Stomach (tissue), 9 donors: Measurements from ENCODE around the gene ZMIZ1. TPM values are rescaled to one million over a fixed set of nuclear protein-coding genes. Genes with fewer than 3 reads are reported as not detected.

Experiments
- DNase-seq, 2 donors: peaks; one replicate each; pipeline versions ENCODE4 v3.0.0 to v3.0.0-alpha.2; 2013 to 2019
- H3K27ac ChIP-seq, 5 donors: fragments of 200-600 bp in 4 of 5; sonication (generic) in 4 of 5; one replicate each; pipeline ENCODE4 v1.5.1; 2013 to 2019; ENCODE audit warnings: mild to moderate bottlenecking in 1 of 5, moderate library complexity in 1 of 5
- H3K27me3 ChIP-seq, 3 donors: fragments of 200-600 bp; sonication (generic); one replicate each; pipeline ENCODE4 v1.5.1; 2017 to 2019; ENCODE audit warnings: mixed run types in 1 of 3
- H3K36me3 ChIP-seq, 4 donors: fragments of 200-600 bp; sonication (generic); 1 replicate in 3 of 4; 2 replicates in 1 of 4; pipeline ENCODE4 v1.5.1; 2016 to 2019
- H3K4me1 ChIP-seq, 4 donors: fragments of 200-600 bp; sonication (generic); one replicate each; pipeline ENCODE4 v1.5.1; 2016 to 2019
- H3K4me3 ChIP-seq, 4 donors: fragments of 200-600 bp; sonication (generic) in 3 of 4; one replicate each; pipeline ENCODE4 v1.5.1; 2016 to 2019; ENCODE audit warnings: mild to moderate bottlenecking in 1 of 4
- H3K9me3 ChIP-seq, 4 donors: fragments of 200-600 bp; sonication (generic); one replicate each; pipeline ENCODE4 v1.5.1; 2016 to 2019
- CTCF ChIP-seq, 7 experiments: fragments of 450-650 bp in 4 of 7; fragments of 200-600 bp in 3 of 7; sonication (generic) in 3 of 7; IDR thresholded peaks; one replicate each; pipeline ENCODE4 v1.5.1; 2016 to 2019; ENCODE audit warnings: antibody characterized with exemption in 7 of 7, control low read depth in 2 of 7, mild to moderate bottlenecking in 1 of 7
- EP300 ChIP-seq: sonication (generic); formaldehyde crosslinking; IDR thresholded peaks from one replicate; pipeline ENCODE4 v1.6.1; 2017; ENCODE audit warnings: antibody characterized with exemption
- POLR2A ChIP-seq, 4 donors: fragments of 450-650 bp; IDR thresholded peaks; one replicate each; pipeline ENCODE4 v1.6.1; 2016; ENCODE audit warnings: antibody characterized with exemption in 4 of 4, control low read depth in 2 of 4, mild to moderate bottlenecking in 1 of 4, moderate library complexity in 1 of 4
- POLR2AphosphoS5 ChIP-seq, 3 donors: sonication (generic); formaldehyde crosslinking; IDR thresholded peaks; one replicate each; pipeline ENCODE4 v1.6.1; 2016; ENCODE audit warnings: antibody characterized with exemption in 3 of 3
- WGBS, 5 donors: extraction: QIAGEN DNeasy Blood & Tissue Kit in 3 of 5; methylation state at CpG; one replicate each; pipeline versions ENCODE4 v1.1.5 to v1.1.7; 2013 to 2018; 5-methylcytosine and 5-hydroxymethylcytosine counted together
- intact Hi-C: fragments of 100-400 bp; cut with DNase I; formaldehyde crosslinking; loops from one replicate; pipeline ENCODE4 v1.15.1; 2023; ENCODE audit warnings: low total_unique reads
- polyA plus RNA-seq, 3 donors: library from polyadenylated mRNA; stranded (reverse); fragments of 200-250 nt; gene quantifications; one replicate each; pipeline ENCODE4 v1.2.3, GENCODE V29; 2013
- total RNA-seq, 5 donors: library from RNA; depleted of rRNA; stranded (reverse); fragments of >200 nt; gene quantifications; one replicate each; pipeline versions ENCODE4 v1.1.0 to v1.2.3, GENCODE V29; 2014 to 2016
- donor health status: healthy with polysubstance abuse.
- donor health status: Bipolar disorder and iron deficiency.
- donor health status: healthy.

Gene ZMIZ1
- total and polyA plus RNA-seq, 8 donors = 17.7 to 103 (median 26.3) TPM

GRCh38 chr10:79229830-79230327 lies 161.1 kb downstream of the ZMIZ1 start:
- Histone ChIP-seq H3K36me3 (peaks cover 22 to 82% (median 72%) of the 10 kb centered on the region in 4 donors), H3K9me3 (no peaks in the 10 kb centered on the region), H3K27ac (peak overlapping the region in 1 of 5 donors; percentile 30), H3K4me3 (no peak overlapping the region), H3K4me1 (peaks cover 0 to 60% (median 27%) of the 10 kb centered on the region in 4 donors), H3K27me3 (no peaks in the 10 kb centered on the region)
- TF ChIP-seq POLR2A (IDR thresholded peaks at IDR 0.05) (no peak), POLR2AphosphoS5 (IDR thresholded peaks at IDR 0.05) (no peak), CTCF (IDR thresholded peaks at IDR 0.05) (no peak), EP300 (no peak)
- DNase-seq = no peak
- WGBS, 5 donors = 69 to 82% (median 79%) methylated on average over 10 to 12 of the region's 12 CpGs
- intact Hi-C loops = no loop called here

GRCh38 chr10:79230328-79230830 lies 161.6 kb downstream of the ZMIZ1 start:
- no peak for TF ChIP-seq POLR2A (IDR thresholded peaks at IDR 0.05)
- no peak for TF ChIP-seq EP300
- TF ChIP-seq CTCF (IDR thresholded peaks at IDR 0.05) = no peak
- Histone ChIP-seq H3K27ac (peak overlapping the region in 1 of 5 donors; percentile 30), H3K9me3 (no peaks in the 10 kb centered on the region), H3K4me3 (no peak overlapping the region), H3K27me3 (no peaks in the 10 kb centered on the region), H3K4me1 (peaks cover 0 to 62% (median 29%) of the 10 kb centered on the region in 4 donors), H3K36me3 (peaks cover 22 to 83% (median 76%) of the 10 kb centered on the region in 4 donors)
- 68 to 81% (median 77%) methylated on average over 16 of the region's 16 CpGs for WGBS, 5 donors
- DNase-seq = peak in 1 of 2 donors; percentile 91
- intact Hi-C loops = no loop called here

GRCh38 chr10:79230850-79231249 lies 162.1 kb downstream of the ZMIZ1 start:
- Histone ChIP-seq H3K27me3 (no peaks in the 10 kb centered on the region), H3K4me1 (peaks cover 3 to 61% (median 31%) of the 10 kb centered on the region in 4 donors), H3K27ac (no peak overlapping the region), H3K36me3 (peaks cover 22 to 87% (median 77%) of the 10 kb centered on the region in 4 donors), H3K9me3 (no peaks in the 10 kb centered on the region), H3K4me3 (no peak overlapping the region)
- no peak for DNase-seq
- TF ChIP-seq EP300 (no peak), POLR2AphosphoS5 (IDR thresholded peaks at IDR 0.05) (no peak), POLR2A (IDR thresholded peaks at IDR 0.05) (no peak), CTCF (IDR thresholded peaks at IDR 0.05) (no peak)
- WGBS, 5 donors = 89 to 97% (median 91%) methylated on average over 4 of the region's 4 CpGs
- intact Hi-C loops = no loop called here

- no peak for DNase-seq
- WGBS, 5 donors = 66 to 86% (median 79%) methylated on average over 3 of the region's 3 CpGs
- Histone ChIP-seq H3K36me3 (peaks cover 19 to 86% (median 74%) of the 10 kb centered on the region in 4 donors), H3K9me3 (no peaks in the 10 kb centered on the region), H3K4me3 (no peak overlapping the region), H3K4me1 (peaks cover 9 to 68% (median 39%) of the 10 kb centered on the region in 4 donors), H3K27me3 (no peaks in the 10 kb centered on the region), H3K27ac (no peak overlapping the region)
- intact Hi-C loops = no loop called here
- TF ChIP-seq EP300 = no peak
- no peak for TF ChIP-seq POLR2A (IDR thresholded peaks at IDR 0.05)
- TF ChIP-seq POLR2AphosphoS5 (IDR thresholded peaks at IDR 0.05) = no peak
- no peak for TF ChIP-seq CTCF (IDR thresholded peaks at IDR 0.05)
These were observed 163.1 kb downstream of the ZMIZ1 start for GRCh38 chr10:79231908-79232307.
